Loucy (cell line): Measurements from ENCODE around the gene MECR.

Source experiments
- EZH2phosphoT487 ChIP-seq: fragments of 200-600 bp; IDR thresholded peaks from 2 replicates; pipeline ENCODE4 v1.6.1; 2018; ENCODE audit warnings: antibody characterized with exemption, mild to moderate bottlenecking, moderate library complexity, borderline replicate concordance
- TF ChIP-seq, protein P1 (sequence below): fragments of 200-600 bp; sonication (generic); conservative IDR thresholded peaks from 2 replicates; pipeline ENCODE4 v1.5.1; 2014; ENCODE audit warnings: mild to moderate bottlenecking, antibody characterized with exemption, low read length

DNA sequence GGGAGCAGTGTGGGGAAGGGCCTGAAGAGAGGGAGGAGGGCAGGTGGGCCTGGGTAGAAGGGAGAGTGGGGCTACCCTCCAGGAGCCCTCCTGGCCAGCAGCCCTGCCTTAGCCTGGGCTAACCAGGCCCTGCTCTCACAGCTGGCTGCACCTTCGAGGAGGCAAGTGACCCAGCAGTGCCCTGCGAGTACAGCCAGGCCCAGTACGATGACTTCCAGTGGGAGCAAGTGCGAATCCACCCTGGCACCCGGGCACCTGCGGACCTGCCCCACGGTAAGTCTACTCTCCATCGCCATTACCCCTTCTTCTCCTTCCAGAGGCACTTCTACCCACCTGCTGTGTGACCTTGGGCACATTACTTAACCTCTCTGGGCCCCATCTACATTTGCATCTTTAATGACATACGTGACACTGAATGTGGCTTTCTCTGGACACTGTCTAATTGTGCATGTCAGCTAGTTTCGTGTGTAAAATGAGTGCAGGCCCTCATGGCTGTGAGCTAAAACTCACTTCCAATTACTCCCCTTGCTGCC, 24.5 kb upstream of the MECR start:
- no peak for TF ChIP-seq EZH2phosphoT487
- TF ChIP-seq, protein P1, sequence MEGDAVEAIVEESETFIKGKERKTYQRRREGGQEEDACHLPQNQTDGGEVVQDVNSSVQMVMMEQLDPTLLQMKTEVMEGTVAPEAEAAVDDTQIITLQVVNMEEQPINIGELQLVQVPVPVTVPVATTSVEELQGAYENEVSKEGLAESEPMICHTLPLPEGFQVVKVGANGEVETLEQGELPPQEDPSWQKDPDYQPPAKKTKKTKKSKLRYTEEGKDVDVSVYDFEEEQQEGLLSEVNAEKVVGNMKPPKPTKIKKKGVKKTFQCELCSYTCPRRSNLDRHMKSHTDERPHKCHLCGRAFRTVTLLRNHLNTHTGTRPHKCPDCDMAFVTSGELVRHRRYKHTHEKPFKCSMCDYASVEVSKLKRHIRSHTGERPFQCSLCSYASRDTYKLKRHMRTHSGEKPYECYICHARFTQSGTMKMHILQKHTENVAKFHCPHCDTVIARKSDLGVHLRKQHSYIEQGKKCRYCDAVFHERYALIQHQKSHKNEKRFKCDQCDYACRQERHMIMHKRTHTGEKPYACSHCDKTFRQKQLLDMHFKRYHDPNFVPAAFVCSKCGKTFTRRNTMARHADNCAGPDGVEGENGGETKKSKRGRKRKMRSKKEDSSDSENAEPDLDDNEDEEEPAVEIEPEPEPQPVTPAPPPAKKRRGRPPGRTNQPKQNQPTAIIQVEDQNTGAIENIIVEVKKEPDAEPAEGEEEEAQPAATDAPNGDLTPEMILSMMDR = no peak
